ENCODE data around the gene BLVRA. TPM values are rescaled to one million over a fixed set of nuclear protein-coding genes. Genes with fewer than 3 reads are reported as not detected.

BLVRA gene
- total RNA-seq, 6 donors from 2014 or later, result 77.5 to 112 (median 105) TPM

- no peaks in the 10 kb centered on the region for H3K36me3 ChIP-seq
- 64 to 100% methylated on average over 1 to 5 of the region's 5 CpGs for WGBS, 2 donors
- no peak for TF ChIP-seq EP300 (IDR thresholded peaks at IDR 0.05)
- no peak for TF ChIP-seq POLR2AphosphoS5 (IDR thresholded peaks at IDR 0.05)
- no peak for TF ChIP-seq POLR2A (IDR thresholded peaks at IDR 0.05)
- TF ChIP-seq CTCF (IDR thresholded peaks at IDR 0.05), result no peak
- no peak overlapping the region for H3K27ac ChIP-seq
- peak overlapping the region in 1 of 4 donors; percentile 14 for H3K4me3 ChIP-seq
- DNase-seq, result no peak
- no peaks in the 10 kb centered on the region for H3K9me3 ChIP-seq
- peaks cover 0 to 7% (median 2%) of the 10 kb centered on the region in 4 donors for H3K4me1 ChIP-seq
- ATAC-seq (ENCODE audit: low FRiP score in 2 of 2), result no peak
- H3K27me3 ChIP-seq, result no peaks in the 10 kb centered on the region
Observed at GRCh38 chr7:43749383-43749940, 9.0 kb upstream of the BLVRA start.

GRCh38 chr7:43750016-43750887, 8.2 kb upstream of the BLVRA start:
- H3K27me3 ChIP-seq, result no peaks in the 10 kb centered on the region
- H3K9me3 ChIP-seq, result no peaks in the 10 kb centered on the region
- peaks cover 0 to 7% (median 2%) of the 10 kb centered on the region in 4 donors for H3K4me1 ChIP-seq
- TF ChIP-seq POLR2A (IDR thresholded peaks at IDR 0.05) (no peak), CTCF (IDR thresholded peaks at IDR 0.05) (no peak), EP300 (IDR thresholded peaks at IDR 0.05) (no peak), POLR2AphosphoS5 (IDR thresholded peaks at IDR 0.05) (no peak)
- peak; percentile 10 to 58 for ATAC-seq (ENCODE audit: low FRiP score in 2 of 2)
- peak in 1 of 2 donors; percentile 29 for DNase-seq
- peak overlapping the region in 1 of 4 donors; percentile 14 for H3K4me3 ChIP-seq
- 55 to 74% methylated on average over 8 to 11 of the region's 14 CpGs for WGBS, 2 donors
- H3K36me3 ChIP-seq, result no peaks in the 10 kb centered on the region
- no peak overlapping the region for H3K27ac ChIP-seq

GRCh38 chr7:43752411-43752810, 6.1 kb upstream of the BLVRA start:
- WGBS, 2 donors, result 76 to 78% methylated on average over 3 of the region's 3 CpGs
- Histone ChIP-seq H3K27ac (no peak overlapping the region), H3K27me3 (no peaks in the 10 kb centered on the region), H3K36me3 (no peaks in the 10 kb centered on the region), H3K4me1 (peaks cover 0 to 13% (median 2%) of the 10 kb centered on the region in 4 donors), H3K4me3 (no peak overlapping the region), H3K9me3 (no peaks in the 10 kb centered on the region)
- TF ChIP-seq EP300 (IDR thresholded peaks at IDR 0.05) (no peak), POLR2A (IDR thresholded peaks at IDR 0.05) (no peak), POLR2AphosphoS5 (IDR thresholded peaks at IDR 0.05) (no peak)
- ATAC-seq (ENCODE audit: low FRiP score in 2 of 2), result no peak
- DNase-seq, result no peak

DNA sequence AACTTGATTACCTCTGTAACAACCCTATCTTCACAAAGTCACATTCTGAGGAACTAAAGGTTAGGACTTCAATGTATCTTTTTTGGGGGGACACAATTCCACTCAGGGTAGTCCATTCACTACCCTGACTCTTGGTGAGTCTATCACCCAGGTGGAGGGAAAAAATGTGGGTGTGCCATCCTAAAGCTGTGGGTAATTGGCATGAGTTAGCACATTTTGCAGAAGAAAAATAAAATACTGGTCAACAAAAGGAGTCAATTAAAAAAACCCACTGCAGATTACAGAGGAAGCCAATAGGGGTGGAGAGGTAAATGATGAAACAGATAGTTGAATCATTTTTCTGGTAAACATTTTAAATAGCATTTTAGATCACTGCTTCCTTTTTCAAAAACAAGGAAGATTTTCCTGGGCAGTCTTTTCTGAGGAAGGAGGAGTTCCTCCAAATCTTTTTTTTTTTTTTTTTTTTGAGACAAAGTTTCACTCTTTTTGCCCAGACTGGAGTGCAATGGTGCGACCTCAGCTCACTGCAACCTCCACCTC, 5.1 kb upstream of the BLVRA start:
- no peak for ATAC-seq (ENCODE audit: low FRiP score in 2 of 2)
- Histone ChIP-seq H3K4me3 (no peak overlapping the region), H3K27ac (no peak overlapping the region), H3K4me1 (peaks cover 0 to 22% (median 8%) of the 10 kb centered on the region in 4 donors), H3K27me3 (no peaks in the 10 kb centered on the region), H3K9me3 (no peaks in the 10 kb centered on the region), H3K36me3 (no peaks in the 10 kb centered on the region)
- 81 to 92% methylated on average over 1 of the region's 1 CpG for WGBS, 2 donors
- TF ChIP-seq EP300 (IDR thresholded peaks at IDR 0.05) (no peak), POLR2AphosphoS5 (IDR thresholded peaks at IDR 0.05) (no peak), CTCF (IDR thresholded peaks at IDR 0.05) (no peak), POLR2A (IDR thresholded peaks at IDR 0.05) (no peak)
- DNase-seq, result no peak

- Histone ChIP-seq H3K27me3 (no peaks in the 10 kb centered on the region), H3K4me1 (peaks cover 0 to 23% (median 8%) of the 10 kb centered on the region in 4 donors), H3K9me3 (no peaks in the 10 kb centered on the region), H3K27ac (no peak overlapping the region), H3K4me3 (no peak overlapping the region), H3K36me3 (no peaks in the 10 kb centered on the region)
- WGBS, 2 donors, result 74 to 95% methylated on average over 3 of the region's 3 CpGs
- ATAC-seq (ENCODE audit: low FRiP score in 2 of 2) (no peak), DNase-seq (no peak)
- TF ChIP-seq EP300 (IDR thresholded peaks at IDR 0.05) (no peak), POLR2AphosphoS5 (IDR thresholded peaks at IDR 0.05) (no peak), CTCF (IDR thresholded peaks at IDR 0.05) (no peak), POLR2A (IDR thresholded peaks at IDR 0.05) (no peak)
Observed at GRCh38 chr7:43753843-43754242, 4.6 kb upstream of the BLVRA start.

Data from upper lobe of left lung (tissue), 6 donors.